Hypothalamus (tissue), 51 donors: ENCODE measurements around the gene CYP27B1.

Experiments
- DNase-seq, 51 donors: peaks; one replicate each; lab custom pipeline; 2025; lab: John Stamatoyannopoulos, UW

Gene CYP27B1

DNA sequence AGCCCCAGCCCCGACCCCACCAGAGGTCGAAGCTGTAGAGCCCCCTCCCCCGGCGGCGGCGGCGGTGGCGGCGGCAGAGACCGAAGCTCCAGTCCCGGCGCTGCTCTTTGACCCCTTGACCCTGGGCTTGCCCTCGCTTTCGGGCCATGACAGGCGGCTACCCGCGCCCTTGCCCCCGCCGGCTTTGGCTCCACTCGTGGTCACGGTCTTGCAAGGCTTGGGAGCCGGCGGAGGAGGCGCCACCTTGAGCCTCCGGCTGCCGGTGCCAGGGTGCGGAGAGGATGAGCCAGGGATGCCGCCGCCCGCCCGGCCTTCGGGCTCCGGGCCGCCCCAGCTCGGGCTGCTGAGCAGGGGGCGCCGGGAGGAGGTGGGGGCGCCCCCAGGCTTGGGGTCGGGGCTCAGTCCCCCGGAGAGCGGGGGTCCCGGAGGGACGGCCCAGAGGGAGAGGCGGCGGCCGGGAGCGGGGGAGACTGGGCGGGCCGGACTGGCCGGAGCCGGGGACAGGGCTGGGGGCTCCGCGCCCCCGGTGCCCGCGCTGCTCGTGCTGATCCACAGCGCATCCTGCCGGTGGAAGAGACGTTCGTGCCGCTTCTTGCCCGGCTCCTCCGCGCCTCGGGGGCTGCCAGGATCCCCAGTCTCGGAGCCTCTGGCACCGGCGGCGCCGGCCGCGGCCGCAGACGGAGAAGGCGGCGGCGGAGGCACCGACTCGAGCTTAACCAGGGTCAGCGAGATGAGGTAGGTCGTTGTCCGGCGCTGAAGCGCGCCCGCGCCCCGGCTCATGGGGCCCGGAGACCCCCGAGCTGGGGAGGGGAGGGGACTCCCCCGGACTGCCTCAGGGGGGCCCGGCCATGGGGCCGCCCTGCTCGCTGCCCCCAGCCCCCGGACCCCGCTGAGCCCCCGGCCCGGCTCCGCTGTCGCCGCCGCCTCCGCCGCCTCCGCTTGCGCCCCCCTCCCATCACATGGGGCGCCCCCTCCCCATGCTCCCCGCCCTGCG is 29.1 kb downstream of the CYP27B1 start:
- DNase-seq, result peak in 4 of 51 donors; percentile 12 to 28 (median 16)

DNA sequence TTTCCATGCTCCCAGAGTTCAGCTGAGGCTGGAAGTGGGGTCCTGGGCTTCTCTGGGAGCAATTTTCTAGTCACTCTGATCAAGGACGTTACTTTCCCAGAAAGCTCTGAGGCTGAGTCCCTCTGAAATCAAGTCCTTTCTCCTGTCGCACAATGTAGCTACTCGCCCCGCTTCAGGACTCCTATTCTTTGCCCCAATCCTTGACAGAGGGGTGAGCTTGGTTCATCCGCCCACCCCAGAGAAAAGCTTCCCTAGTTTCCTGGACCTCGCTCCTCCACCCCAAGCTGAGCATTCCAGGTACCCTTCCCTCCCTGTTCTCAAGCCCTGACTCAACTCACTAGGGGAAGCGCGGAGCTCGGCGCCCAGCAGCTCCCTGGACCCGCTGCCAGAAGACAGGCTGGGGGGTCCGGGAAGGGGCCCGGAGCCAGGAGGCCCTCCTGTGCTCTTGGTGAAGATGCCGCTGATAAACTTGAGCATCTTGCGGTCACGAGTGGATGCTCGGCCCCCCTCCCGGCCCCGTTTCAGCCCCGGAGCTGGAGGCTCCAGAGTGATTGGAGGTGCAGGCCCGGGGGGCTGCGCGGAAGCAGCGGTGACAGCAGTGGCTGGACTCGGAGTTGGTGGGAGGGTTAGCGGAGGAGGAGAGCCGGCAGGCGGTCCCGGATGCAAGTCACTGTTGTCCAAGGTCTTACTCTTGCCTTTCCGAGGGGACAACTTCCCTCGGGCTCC is 30.0 kb downstream of the CYP27B1 start:
- DNase-seq, result peak in 1 of 51 donors; percentile 44

GRCh38 chr12:57735952-57736740 is 30.7 kb downstream of the CYP27B1 start:
- DNase-seq, result peak in 25 of 51 donors; percentile 16 to 85 (median 35)

DNA sequence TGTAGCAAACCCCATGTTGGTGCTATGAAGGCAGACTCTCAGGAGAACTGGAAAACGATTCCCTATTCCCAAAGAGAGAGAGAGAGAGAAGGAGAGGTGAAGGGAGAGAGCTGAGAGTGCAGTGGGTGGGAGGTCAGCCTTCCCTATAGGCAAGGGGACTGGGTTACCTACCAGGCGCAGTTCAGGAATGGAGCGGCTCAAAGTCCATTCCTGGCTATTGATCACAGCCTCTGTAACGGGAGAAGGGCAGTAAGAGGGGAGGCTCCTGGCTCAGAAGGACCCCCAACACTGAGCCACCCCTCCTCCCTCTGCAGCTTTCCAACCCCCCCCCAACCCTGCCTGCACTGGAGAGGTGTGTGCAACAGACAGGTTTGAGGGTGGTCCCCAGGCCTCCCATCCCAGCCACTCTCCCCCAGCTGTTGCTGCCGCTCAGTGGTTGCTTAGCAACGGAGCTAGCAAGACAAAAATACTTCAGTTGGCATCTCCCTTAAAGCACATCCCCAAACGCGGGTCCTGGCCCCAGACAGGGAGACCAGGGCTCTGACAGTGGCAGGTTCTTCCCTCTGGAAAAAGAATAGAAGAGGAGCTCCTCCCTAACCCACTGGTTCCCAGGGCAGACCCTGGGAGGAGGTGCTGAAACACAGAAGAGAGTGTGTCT is 31.6 kb downstream of the CYP27B1 start:
- peak in 6 of 51 donors; percentile 12 to 29 (median 19) for DNase-seq

GRCh38 chr12:57734591-57734990 is 32.3 kb downstream of the CYP27B1 start:
- no peak for DNase-seq

DNA sequence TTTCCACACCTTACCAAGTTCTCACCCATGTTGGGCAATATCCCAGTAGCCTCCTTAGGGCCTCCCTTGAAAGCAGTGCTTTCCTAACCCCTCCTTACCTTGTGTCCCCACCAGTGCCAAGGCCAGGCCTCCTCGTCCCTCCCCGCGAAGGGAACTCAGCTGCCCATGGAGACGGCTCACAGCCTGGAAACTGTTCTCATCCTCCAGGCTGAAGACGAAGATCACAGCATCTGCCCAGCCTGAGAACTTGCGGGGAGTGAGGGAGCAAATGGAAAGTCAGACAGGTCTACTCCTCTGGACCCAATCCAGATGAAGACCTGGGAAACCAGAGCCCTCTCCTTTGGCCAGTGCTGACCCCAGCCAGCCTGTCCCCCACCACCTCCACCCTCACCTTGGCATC is 33.0 kb downstream of the CYP27B1 start:
- no peak for DNase-seq

- no peak for DNase-seq
Measured at GRCh38 chr12:57732726-57733593, 33.9 kb downstream of the CYP27B1 start.

DNA sequence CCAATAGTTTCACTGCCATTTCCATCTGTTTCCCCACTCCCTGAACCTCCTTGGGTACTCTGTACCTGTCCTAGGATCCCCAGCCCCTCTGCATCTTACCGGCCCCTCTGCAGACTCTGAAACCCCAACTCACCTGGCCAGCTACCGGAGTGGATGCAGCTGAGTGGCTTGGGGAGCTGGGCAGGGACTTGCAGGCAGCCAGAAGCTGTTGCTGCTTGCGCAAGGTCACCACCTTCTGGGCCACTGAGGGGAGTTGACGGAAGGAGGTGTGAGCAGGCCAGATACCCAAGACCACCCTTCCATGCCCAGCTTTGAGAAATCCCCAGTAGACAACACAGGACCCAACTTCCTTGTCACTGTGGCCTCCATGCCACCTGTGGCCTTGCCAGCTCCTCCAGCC is 34.6 kb downstream of the CYP27B1 start:
- DNase-seq, result no peak

GRCh38 chr12:57731411-57732080 is 35.3 kb downstream of the CYP27B1 start:
- no peak for DNase-seq

GRCh38 chr12:57730336-57731067 is 36.4 kb downstream of the CYP27B1 start:
- DNase-seq, result no peak

DNA sequence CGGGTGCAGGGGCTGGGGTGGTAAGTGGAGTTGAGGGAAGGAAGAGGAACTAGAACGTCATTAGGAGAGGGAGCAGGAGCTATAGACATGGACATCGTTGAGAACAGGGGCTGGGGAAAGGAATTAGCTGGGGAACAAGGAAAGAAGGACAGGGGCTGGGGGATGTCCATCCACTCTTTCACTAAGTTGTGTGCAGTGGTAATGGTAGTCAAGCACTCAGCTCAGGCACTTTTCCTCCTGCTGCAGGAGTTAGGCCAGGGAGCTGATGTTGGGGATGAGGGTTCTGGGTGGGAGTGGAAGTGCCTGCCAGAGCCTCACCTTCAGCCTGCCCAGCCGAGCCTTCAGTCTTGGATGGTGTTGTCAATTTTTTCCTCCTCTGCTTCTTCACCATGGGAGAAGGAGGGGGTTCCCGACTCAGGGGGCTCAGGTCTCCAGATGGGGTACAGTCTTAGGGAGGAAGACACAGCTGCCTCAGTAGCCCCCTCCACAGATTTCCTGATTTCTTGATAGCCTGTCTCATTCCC is 37.5 kb downstream of the CYP27B1 start:
- no peak for DNase-seq

DNA sequence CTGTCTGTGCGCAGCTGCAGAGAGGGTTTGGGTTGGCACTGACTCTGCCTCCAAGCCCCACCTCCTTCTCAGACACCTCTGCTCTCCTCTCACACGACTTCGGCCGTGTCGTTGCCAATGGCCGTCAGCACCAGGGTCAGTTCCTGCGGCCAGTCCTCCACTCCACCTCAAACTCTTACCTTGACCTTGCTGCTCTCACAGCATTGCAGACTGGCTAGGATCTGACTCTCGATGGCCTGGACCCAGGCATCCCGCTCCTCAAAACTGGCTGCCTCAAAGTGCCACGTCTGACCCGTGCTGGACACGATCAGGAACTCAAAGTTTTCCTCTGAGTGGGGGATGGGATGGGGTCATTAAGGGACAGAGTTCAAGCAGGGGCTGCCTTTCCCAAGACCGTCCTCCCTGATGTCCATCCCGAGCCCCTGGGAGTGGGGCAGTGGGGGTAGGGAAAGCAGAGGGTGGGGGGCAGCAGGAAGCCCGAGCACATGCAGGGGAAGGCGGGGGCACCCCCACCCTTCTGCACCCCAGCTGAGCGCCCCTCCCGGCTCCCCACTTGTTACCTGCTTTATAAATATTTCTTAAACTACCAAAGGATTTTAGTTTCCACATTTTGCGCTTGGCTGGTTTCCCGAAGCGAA is 39.0 kb downstream of the CYP27B1 start:
- no peak for DNase-seq

DNA sequence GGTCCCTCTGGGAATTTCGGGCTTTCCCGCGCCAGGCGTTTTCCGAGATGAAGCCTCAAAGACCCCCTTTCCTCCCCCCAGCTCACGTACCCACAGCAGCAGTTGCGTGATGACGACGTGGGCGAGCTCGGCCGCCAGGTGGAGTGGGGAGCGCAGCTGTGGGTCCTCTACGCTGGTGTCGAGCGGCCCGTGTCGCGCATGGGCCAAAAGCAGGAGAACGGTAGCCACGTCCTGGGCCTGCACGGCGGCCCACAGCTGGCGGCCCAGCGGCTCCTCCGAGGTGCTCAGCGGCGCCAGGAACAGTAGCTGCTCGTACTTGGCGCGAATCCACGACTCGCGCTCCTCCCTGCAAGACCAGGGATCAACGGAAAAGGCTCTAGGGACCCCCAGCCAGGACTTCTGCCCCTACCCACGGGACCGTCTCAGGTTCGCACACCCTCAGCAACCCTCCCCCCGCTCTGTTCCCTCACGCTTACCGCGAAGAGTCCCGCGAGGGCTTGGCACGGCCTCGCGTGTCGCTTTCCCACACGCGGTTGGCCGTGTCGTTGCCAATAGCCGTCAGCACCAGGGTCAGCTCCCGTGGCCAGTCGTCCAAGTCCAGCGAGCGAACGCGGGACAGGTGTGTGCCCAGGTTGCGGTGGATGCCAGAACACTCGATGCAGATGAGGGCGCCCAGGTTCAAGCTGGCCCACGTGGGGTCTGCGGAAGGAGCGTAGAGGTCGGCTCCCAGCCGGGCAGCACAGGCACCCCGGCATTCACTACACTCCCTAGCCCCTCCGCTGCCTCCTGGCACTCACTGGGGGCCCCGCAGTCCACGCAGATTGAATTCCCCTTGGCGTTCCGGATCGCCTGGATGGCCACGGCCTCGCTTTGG is 39.8 kb downstream of the CYP27B1 start:
- DNase-seq, result peak in 3 of 51 donors; percentile 11 to 47 (median 45)

GRCh38 chr12:57726151-57726883 is 40.6 kb downstream of the CYP27B1 start:
- peak in 33 of 51 donors; percentile 15 to 75 (median 43) for DNase-seq

DNA sequence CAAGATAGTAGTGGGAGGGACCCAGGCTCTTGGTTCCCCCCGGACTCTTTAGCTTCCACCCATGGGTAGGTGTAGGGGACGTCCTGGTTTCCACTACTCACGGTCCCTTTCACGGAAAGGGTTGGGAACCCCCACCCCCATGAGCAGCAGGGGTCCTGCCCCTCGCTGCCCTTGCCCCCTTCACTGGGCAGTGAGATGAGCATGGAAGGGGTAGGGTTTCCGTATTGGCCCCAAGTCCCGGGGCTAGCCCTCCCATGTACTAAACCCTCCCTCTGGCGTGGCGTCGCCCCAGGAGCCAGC is 41.1 kb downstream of the CYP27B1 start:
- no peak for DNase-seq
